GM19351 (cell line): ENCODE data around the gene KCNK4.

Experiments used
- ATAC-seq: cut with Tn5 transposase; IDR thresholded peaks from one replicate; pipeline ENCODE4 v1.9.1; 2021; ENCODE audit warnings: mild to moderate bottlenecking, moderate library complexity; ENCODE audit not compliant: unreplicated experiment

Gene KCNK4

GRCh38 chr11:64253043-64253442 lies 38.1 kb upstream of the KCNK4 start:
- ATAC-seq: no peak

GRCh38 chr11:64253481-64253880 lies 37.6 kb upstream of the KCNK4 start:
- ATAC-seq: no peak

- no peak for ATAC-seq
These were observed 36.8 kb upstream of the KCNK4 start for GRCh38 chr11:64254326-64254725.

- no peak for ATAC-seq
These were observed 35.7 kb upstream of the KCNK4 start for GRCh38 chr11:64255135-64256128.

GRCh38 chr11:64256300-64256699 lies 34.8 kb upstream of the KCNK4 start:
- ATAC-seq: no peak

GRCh38 chr11:64258356-64258755 lies 32.7 kb upstream of the KCNK4 start:
- ATAC-seq: no peak

GRCh38 chr11:64258946-64259532 lies 32.1 kb upstream of the KCNK4 start:
- no peak for ATAC-seq

- ATAC-seq: no peak
These were observed 31.5 kb upstream of the KCNK4 start for GRCh38 chr11:64259533-64260067.

GRCh38 chr11:64260147-64260708 lies 30.9 kb upstream of the KCNK4 start:
- ATAC-seq: no peak

GRCh38 chr11:64261556-64262080 lies 29.5 kb upstream of the KCNK4 start:
- ATAC-seq: no peak

- no peak for ATAC-seq
These were observed 28.7 kb upstream of the KCNK4 start for GRCh38 chr11:64262271-64263002.

- ATAC-seq: no peak
These were observed 27.8 kb upstream of the KCNK4 start for GRCh38 chr11:64263021-64263946.

- ATAC-seq: no peak
These were observed 27.2 kb upstream of the KCNK4 start for GRCh38 chr11:64263947-64264317.

- ATAC-seq: no peak
These were observed 26.7 kb upstream of the KCNK4 start for GRCh38 chr11:64264371-64264852.

GRCh38 chr11:64265176-64266160 lies 25.6 kb upstream of the KCNK4 start:
- ATAC-seq: no peak

- ATAC-seq: no peak
These were observed 24.8 kb upstream of the KCNK4 start for GRCh38 chr11:64266339-64266738.

GRCh38 chr11:64267207-64267945 lies 23.7 kb upstream of the KCNK4 start:
- no peak for ATAC-seq
